Common myeloid progenitor, CD34-positive (primary cell): Measurements from ENCODE around the gene ERC2.

Experiments
- CTCF ChIA-PET: fragments of 350-600 bp; sonication (Branson Sonifier 250); formaldehyde crosslinking; loops from one replicate; lab custom pipeline; 2021; ENCODE audit warnings: antibody characterized with exemption; lab: Charles Lee
- POLR2A ChIA-PET: fragments of 350-600 bp; sonication (Branson Sonifier 250); formaldehyde crosslinking; loops from one replicate; lab custom pipeline; 2021; ENCODE audit warnings: antibody characterized with exemption; lab: Charles Lee
- DNase-seq, 3 donors: peaks; one replicate each; pipeline versions ENCODE4 v3.0.0 to v3.0.0-alpha.2; 2013
- H3K27ac ChIP-seq, 2 experiments: 1 replicate in 1 of 2; 2 replicates in 1 of 2; pipeline ENCODE4 v1.7.0; 2013; ENCODE audit warnings: inconsistent platforms in 2 of 2, low read length in 2 of 2, mild to moderate bottlenecking in 2 of 2, low read depth in 1 of 2, moderate library complexity in 1 of 2; ENCODE audit not compliant: severe bottlenecking in 2 of 2, insufficient read depth in 1 of 2, poor library complexity in 1 of 2
- H3K27me3 ChIP-seq, 5 experiments: replicated peaks in 2 of 5; 1 replicate in 3 of 5; 2 replicates in 2 of 5; pipeline versions ENCODE4 v1.6.1 to v1.7.0; 2013; ENCODE audit warnings: low read length in 4 of 5, mild to moderate bottlenecking in 2 of 5, moderate library complexity in 2 of 5, inconsistent platforms in 1 of 5; ENCODE audit not compliant: insufficient read depth in 5 of 5, control insufficient read depth in 4 of 5
- H3K36me3 ChIP-seq, 4 experiments: 1 replicate in 2 of 4; 2 replicates in 2 of 4; pipeline versions ENCODE4 v1.6.1 to v1.7.0; 2013; ENCODE audit warnings: low read length in 3 of 4, control low read depth in 1 of 4, mild to moderate bottlenecking in 1 of 4; ENCODE audit not compliant: control insufficient read depth in 4 of 4, insufficient read depth in 4 of 4
- H3K4me1 ChIP-seq, 4 experiments: 1 replicate in 3 of 4; 2 replicates in 1 of 4; pipeline versions ENCODE4 v1.6.1 to v1.7.1; 2013; ENCODE audit warnings: low read length in 3 of 4, mild to moderate bottlenecking in 3 of 4, control low read depth in 1 of 4, inconsistent platforms in 1 of 4, moderate library complexity in 1 of 4; ENCODE audit not compliant: control insufficient read depth in 4 of 4, insufficient read depth in 4 of 4; ENCODE audit errors: control extremely low read depth in 1 of 4
- H3K4me3 ChIP-seq, 7 experiments: 1 replicate in 4 of 7; 2 replicates in 3 of 7; pipeline versions ENCODE4 v1.5.1 to v1.7.0; 2013; ENCODE audit warnings: mild to moderate bottlenecking in 7 of 7, low read length in 6 of 7, moderate library complexity in 6 of 7, inconsistent platforms in 2 of 7, low read depth in 2 of 7, control low read depth in 1 of 7; ENCODE audit not compliant: insufficient read depth in 4 of 7, control insufficient read depth in 1 of 7; ENCODE audit errors: extremely low read depth in 1 of 7
- H3K9me3 ChIP-seq, 5 experiments: 1 replicate in 4 of 5; 2 replicates in 1 of 5; pipeline versions ENCODE4 v1.6.1 to v1.7.1; 2013; ENCODE audit warnings: low read length in 4 of 5, mild to moderate bottlenecking in 2 of 5, inconsistent platforms in 1 of 5, low read depth in 1 of 5, moderate library complexity in 1 of 5; ENCODE audit not compliant: control insufficient read depth in 4 of 5, insufficient read depth in 2 of 5; ENCODE audit errors: control extremely low read depth in 1 of 5
- WGBS: methylation state at CpG from one replicate; pipeline ENCODE4 v1.1.5; 2013; ENCODE audit not compliant: insufficient coverage; 5-methylcytosine and 5-hydroxymethylcytosine counted together

The ERC2 gene

GRCh38 chr3:55766753-55767152 is 701.5 kb downstream of the ERC2 start:
- peaks cover 0 to 3% (median 0%) of the 10 kb centered on the region in 5 experiments for H3K27me3 ChIP-seq
- peaks cover 0 to 2% (median 0%) of the 10 kb centered on the region in 5 experiments for H3K9me3 ChIP-seq
- ChIA-PET POLR2A (no interaction called here), CTCF (no interaction called here)
- DNase-seq = no peak
- WGBS = 33% methylated on average over 1 of the region's 1 CpG
- H3K4me3 ChIP-seq = no peak overlapping the region
- no peaks in the 10 kb centered on the region for H3K36me3 ChIP-seq
- H3K4me1 ChIP-seq = no peaks in the 10 kb centered on the region
- H3K27ac ChIP-seq = no peak overlapping the region

- Histone ChIP-seq H3K9me3 (peaks cover 0 to 2% (median 0%) of the 10 kb centered on the region in 5 experiments), H3K36me3 (no peaks in the 10 kb centered on the region), H3K27me3 (peaks cover 0 to 3% (median 0%) of the 10 kb centered on the region in 5 experiments), H3K4me3 (no peak overlapping the region), H3K27ac (no peak overlapping the region), H3K4me1 (no peaks in the 10 kb centered on the region)
- ChIA-PET CTCF (no interaction called here), POLR2A (no interaction called here)
- WGBS = 100% methylated on average over 5 of the region's 7 CpGs
- DNase-seq = no peak
Measured at GRCh38 chr3:55765906-55766701, 702.2 kb downstream of the ERC2 start.

- no peak for DNase-seq
- Histone ChIP-seq H3K27me3 (peaks cover 0 to 3% (median 0%) of the 10 kb centered on the region in 5 experiments), H3K9me3 (peaks cover 0 to 2% (median 0%) of the 10 kb centered on the region in 5 experiments), H3K4me1 (no peaks in the 10 kb centered on the region), H3K36me3 (no peaks in the 10 kb centered on the region), H3K27ac (no peak overlapping the region), H3K4me3 (no peak overlapping the region)
- ChIA-PET CTCF (no interaction called here), POLR2A (no interaction called here)
- 92% methylated on average over 6 of the region's 7 CpGs for WGBS
Measured at GRCh38 chr3:55765398-55765797, 702.9 kb downstream of the ERC2 start.

- ChIA-PET CTCF (interaction anchor here (1.9 kb wide), 1 partner anchor 10 kb away, joined by 5 read pairs; no protein-coding TSS in a partner anchor), POLR2A (no interaction called here)
- H3K27me3 ChIP-seq = peaks cover 0 to 11% (median 3%) of the 10 kb centered on the region in 5 experiments
- no peaks in the 10 kb centered on the region for H3K36me3 ChIP-seq
- no CpG with 5 or more reads among the region's 2 CpGs for WGBS
- no peaks in the 10 kb centered on the region for H3K9me3 ChIP-seq
- H3K27ac ChIP-seq = no peak overlapping the region
- H3K4me1 ChIP-seq = no peaks in the 10 kb centered on the region
- DNase-seq = no peak
- no peak overlapping the region for H3K4me3 ChIP-seq
Measured at GRCh38 chr3:55756976-55757375, 711.3 kb downstream of the ERC2 start.

GRCh38 chr3:55755516-55756205 is 712.6 kb downstream of the ERC2 start:
- Histone ChIP-seq H3K4me3 (no peak overlapping the region), H3K27ac (no peak overlapping the region), H3K36me3 (no peaks in the 10 kb centered on the region), H3K9me3 (no peaks in the 10 kb centered on the region), H3K27me3 (peaks cover 0 to 11% (median 3%) of the 10 kb centered on the region in 5 experiments), H3K4me1 (no peaks in the 10 kb centered on the region)
- DNase-seq = no peak
- CTCF ChIA-PET = interaction anchor here (1.9 kb wide), 1 partner anchor 8 kb away, joined by 5 read pairs; no protein-coding TSS in a partner anchor
- 78% methylated on average over 3 of the region's 9 CpGs for WGBS
- POLR2A ChIA-PET = no interaction called here

- DNase-seq = no peak
- ChIA-PET POLR2A (no interaction called here), CTCF (interaction anchor here (0.7 kb wide), 1 partner anchor 12 kb away, joined by 3 read pairs; no protein-coding TSS in a partner anchor)
- Histone ChIP-seq H3K4me1 (no peaks in the 10 kb centered on the region), H3K4me3 (no peak overlapping the region), H3K27ac (no peak overlapping the region), H3K36me3 (no peaks in the 10 kb centered on the region), H3K9me3 (no peaks in the 10 kb centered on the region), H3K27me3 (peaks cover 0 to 3% (median 0%) of the 10 kb centered on the region in 5 experiments)
- WGBS = 100% methylated on average over 4 of the region's 5 CpGs
Measured at GRCh38 chr3:55752911-55753310, 715.4 kb downstream of the ERC2 start.

- POLR2A ChIA-PET = no interaction called here
- DNase-seq = no peak
- no peak overlapping the region for H3K4me3 ChIP-seq
- WGBS = 83% methylated on average over 1 of the region's 1 CpG
- no peaks in the 10 kb centered on the region for H3K9me3 ChIP-seq
- H3K36me3 ChIP-seq = no peaks in the 10 kb centered on the region
- no peak overlapping the region for H3K27ac ChIP-seq
- H3K4me1 ChIP-seq = no peaks in the 10 kb centered on the region
- CTCF ChIA-PET = interaction anchor here (1.1 kb wide), 1 partner anchor 20 kb away, joined by 3 read pairs; no protein-coding TSS in a partner anchor
- H3K27me3 ChIP-seq = peaks cover 0 to 3% (median 0%) of the 10 kb centered on the region in 5 experiments
Measured at GRCh38 chr3:55751730-55752129, 716.5 kb downstream of the ERC2 start.
